AG04450 (cell line): ENCODE data around the gene FCAMR. TPM values are rescaled to one million over a fixed set of nuclear protein-coding genes. Genes with fewer than 3 reads are reported as not detected.
"Not testable (repeated sequence)": the region's sequence is repeated elsewhere in the genome, so short reads cannot be mapped to it uniquely, and the experiment has no call there.

Experiments
- CTCF ChIA-PET: fragments of 300-600, 350-600 bp; formaldehyde crosslinking; extraction: SDS; loops from one replicate; lab custom pipeline; 2022; ENCODE audit warnings: antibody characterized with exemption, inconsistent platforms; lab: Charles Lee
- POLR2A ChIA-PET: fragments of 350-600 bp; formaldehyde crosslinking; extraction: SDS; loops from one replicate; lab custom pipeline; 2021; ENCODE audit warnings: antibody characterized with exemption, inconsistent platforms; lab: Yijun Ruan, JAX
- DNase-seq: peaks from one replicate; pipeline ENCODE4 v3.0.0-alpha.2; 2011; ENCODE audit warnings: low read depth, low spot score
- H3K27ac ChIP-seq: one replicate; pipeline ENCODE4 v1.5.1; 2012; ENCODE audit warnings: low read depth, low read length, control low read depth
- H3K27me3 ChIP-seq: one replicate; pipeline ENCODE4 v1.6.0; 2012; ENCODE audit warnings: low read length; ENCODE audit not compliant: control insufficient read depth, insufficient read depth
- H3K4me3 ChIP-seq: 2 replicates; pipeline ENCODE4 v1.5.1; 2011; ENCODE audit warnings: mild to moderate bottlenecking, low read depth, low read length, control low read depth
- H3K9me3 ChIP-seq: 2 replicates; pipeline ENCODE4 v1.5.1; 2012; ENCODE audit warnings: low read length; ENCODE audit not compliant: control insufficient read depth, insufficient read depth
- CTCF ChIP-seq: IDR thresholded peaks from 2 replicates; pipeline ENCODE4 v1.5.1; 2011; ENCODE audit warnings: low read depth, low read length, control low read depth, inconsistent platforms
- polyA plus RNA-seq: library from polyadenylated mRNA; depleted of rRNA; stranded (reverse); fragments of >200 nt; gene quantifications from 2 replicates; pipeline ENCODE4 v1.2.3, GENCODE V29; 2011

FCAMR gene
- polyA plus RNA-seq, 1 experiment = not detected

GRCh38 chr1:206930210-206930798 lies 40.0 kb downstream of the FCAMR start:
- TF ChIP-seq CTCF = no peak
- DNase-seq = no peak
- H3K4me3 ChIP-seq = no peak overlapping the region
- no peak overlapping the region for H3K27ac ChIP-seq
- H3K27me3 ChIP-seq = peaks cover 11% of the 10 kb centered on the region
- no peaks in the 10 kb centered on the region for H3K9me3 ChIP-seq
- POLR2A ChIA-PET = no interaction called here
- CTCF ChIA-PET = no interaction called here

- no peak for TF ChIP-seq CTCF
- H3K27ac ChIP-seq = no peak overlapping the region
- H3K4me3 ChIP-seq = no peak overlapping the region
- peaks cover 9% of the 10 kb centered on the region for H3K27me3 ChIP-seq
- DNase-seq = no peak
- POLR2A ChIA-PET = no interaction called here
- CTCF ChIA-PET = interaction anchor here (0.6 kb wide), 1 partner anchor 263 kb away, joined by 4 read pairs; no protein-coding TSS in a partner anchor
- H3K9me3 ChIP-seq = no peaks in the 10 kb centered on the region
Measured at GRCh38 chr1:206929524-206929923, 40.7 kb downstream of the FCAMR start.

- ChIA-PET POLR2A (interaction anchor here (0.7 kb wide), 2 partner anchors 8 to 290 kb away, joined by 7 to 14 read pairs; no protein-coding TSS in a partner anchor), CTCF (interaction anchor here (0.7 to 1.5 kb wide), 2 partner anchors 9 to 14 kb away, joined by 3 to 9 read pairs; no protein-coding TSS in a partner anchor)
- Histone ChIP-seq H3K9me3 (peaks cover 2% of the 10 kb centered on the region; the same call in 1 of the 2 replicates), H3K4me3 (no peak overlapping the region), H3K27me3 (peaks cover 3% of the 10 kb centered on the region), H3K27ac (no peak overlapping the region)
- no peak for DNase-seq
- no peak for TF ChIP-seq CTCF
Measured at GRCh38 chr1:206926286-206926685, 44.0 kb downstream of the FCAMR start.

GRCh38 chr1:206925106-206925736 lies 45.0 kb downstream of the FCAMR start:
- TF ChIP-seq CTCF = no peak
- Histone ChIP-seq H3K4me3 (no peak overlapping the region), H3K27me3 (peaks cover under 1% of the 10 kb centered on the region), H3K9me3 (peaks cover 2% of the 10 kb centered on the region; the same call in 1 of the 2 replicates), H3K27ac (no peak overlapping the region)
- DNase-seq = no peak
- ChIA-PET POLR2A (interaction anchor here (0.6 kb wide), 1 partner anchor 44 kb away, joined by 3 read pairs; no protein-coding TSS in a partner anchor), CTCF (no interaction called here)

- Histone ChIP-seq H3K27me3 (no peaks in the 10 kb centered on the region), H3K4me3 (no peak overlapping the region), H3K27ac (no peak overlapping the region), H3K9me3 (peaks cover 2% of the 10 kb centered on the region; the same call in 1 of the 2 replicates)
- no peak for DNase-seq
- no peak for TF ChIP-seq CTCF
- POLR2A ChIA-PET = interaction anchor here (0.6 kb wide), 1 partner anchor 43 kb away, joined by 3 read pairs; no protein-coding TSS in a partner anchor
- CTCF ChIA-PET = no interaction called here
Measured at GRCh38 chr1:206924592-206925105, 45.6 kb downstream of the FCAMR start.

- POLR2A ChIA-PET, H3K27me3 ChIP-seq: not testable (repeated sequence)
Measured at GRCh38 chr1:206923961-206924557, 46.2 kb downstream of the FCAMR start.

More at GRCh38 chr1:206923961-206924557, 46.2 kb downstream of the FCAMR start:
- DNase-seq, H3K27ac ChIP-seq, H3K9me3 ChIP-seq, H3K4me3 ChIP-seq, CTCF ChIA-PET: not testable (repeated sequence)
